Right atrium auricular region (tissue), 2 donors: ENCODE results near the gene PSMB10. TPM values are rescaled to one million over a fixed set of nuclear protein-coding genes. Genes with fewer than 3 reads are reported as not detected.

Experiments
- DNase-seq: peaks from one replicate; pipeline ENCODE4 v3.0.0-alpha.2; 2019; ENCODE audit warnings: low spot score
- H3K27ac ChIP-seq, 2 donors: fragments of 200-600 bp; sonication (generic); 1 replicate in 1 of 2; 2 replicates in 1 of 2; pipeline ENCODE4 v1.5.1; 2016 to 2019
- H3K27me3 ChIP-seq, 2 donors: fragments of 200-600 bp; sonication (generic); one replicate each; pipeline versions ENCODE4 v1.5.1 to v1.6.0; 2017 to 2019
- H3K36me3 ChIP-seq: fragments of 200-600 bp; sonication (generic); one replicate; pipeline ENCODE4 v1.5.1; 2016
- H3K4me1 ChIP-seq, 2 donors: fragments of 200-600 bp; sonication (generic); one replicate each; pipeline versions ENCODE4 v1.5.1 to v1.6.0; 2017 to 2019
- H3K4me3 ChIP-seq, 2 donors: fragments of 200-600 bp; sonication (generic); 1 replicate in 1 of 2; 2 replicates in 1 of 2; pipeline ENCODE4 v1.5.1; 2017 to 2019; ENCODE audit warnings: mild to moderate bottlenecking in 1 of 2, moderate library complexity in 1 of 2
- H3K9me3 ChIP-seq, 2 donors: fragments of 200-600 bp; sonication (generic); one replicate each; pipeline ENCODE4 v1.5.1; 2019
- total RNA-seq, 2 donors: library from RNA; depleted of rRNA; stranded (reverse); fragments of >200 nt; gene quantifications; one replicate each; pipeline ENCODE4 v1.1.0, GENCODE V29; 2016
- TF ChIP-seq, protein P1 (sequence below), 2 donors: fragments of 200-600 bp; sonication (generic); IDR thresholded peaks; one replicate each; pipeline ENCODE4 v1.5.1; 2019; ENCODE audit warnings: antibody characterized with exemption in 2 of 2

PSMB10 gene
- total RNA-seq, 2 donors from 2014 or later = 37.3 to 38.4 TPM

GRCh38 chr16:67892899-67893742 is 43.5 kb downstream of the PSMB10 start, which contains the start of gene PSKH1:
TSS of gene PSKH1 (plus strand) at chr16:67893254. CDS start at chr16:67908750, 15,496 bp downstream.
- DNase-seq = peak; percentile 97
- H3K27me3 ChIP-seq = no peaks in the 10 kb centered on the region
- peak within 1 kb of the TSS; percentile 90 to 97 for H3K27ac ChIP-seq
- peaks cover 0 to 39% of the 10 kb centered on the region in 2 donors for H3K4me1 ChIP-seq
- no peaks in the 10 kb centered on the region for H3K9me3 ChIP-seq
- no peaks in the 10 kb centered on the region for H3K36me3 ChIP-seq
- H3K4me3 ChIP-seq = peak within 1 kb of the TSS; percentile 82 to 99
- TF ChIP-seq, protein P1, sequence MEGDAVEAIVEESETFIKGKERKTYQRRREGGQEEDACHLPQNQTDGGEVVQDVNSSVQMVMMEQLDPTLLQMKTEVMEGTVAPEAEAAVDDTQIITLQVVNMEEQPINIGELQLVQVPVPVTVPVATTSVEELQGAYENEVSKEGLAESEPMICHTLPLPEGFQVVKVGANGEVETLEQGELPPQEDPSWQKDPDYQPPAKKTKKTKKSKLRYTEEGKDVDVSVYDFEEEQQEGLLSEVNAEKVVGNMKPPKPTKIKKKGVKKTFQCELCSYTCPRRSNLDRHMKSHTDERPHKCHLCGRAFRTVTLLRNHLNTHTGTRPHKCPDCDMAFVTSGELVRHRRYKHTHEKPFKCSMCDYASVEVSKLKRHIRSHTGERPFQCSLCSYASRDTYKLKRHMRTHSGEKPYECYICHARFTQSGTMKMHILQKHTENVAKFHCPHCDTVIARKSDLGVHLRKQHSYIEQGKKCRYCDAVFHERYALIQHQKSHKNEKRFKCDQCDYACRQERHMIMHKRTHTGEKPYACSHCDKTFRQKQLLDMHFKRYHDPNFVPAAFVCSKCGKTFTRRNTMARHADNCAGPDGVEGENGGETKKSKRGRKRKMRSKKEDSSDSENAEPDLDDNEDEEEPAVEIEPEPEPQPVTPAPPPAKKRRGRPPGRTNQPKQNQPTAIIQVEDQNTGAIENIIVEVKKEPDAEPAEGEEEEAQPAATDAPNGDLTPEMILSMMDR (IDR thresholded peaks at IDR 0.05) = peak in 1 of 2 donors; percentile 10

DNA sequence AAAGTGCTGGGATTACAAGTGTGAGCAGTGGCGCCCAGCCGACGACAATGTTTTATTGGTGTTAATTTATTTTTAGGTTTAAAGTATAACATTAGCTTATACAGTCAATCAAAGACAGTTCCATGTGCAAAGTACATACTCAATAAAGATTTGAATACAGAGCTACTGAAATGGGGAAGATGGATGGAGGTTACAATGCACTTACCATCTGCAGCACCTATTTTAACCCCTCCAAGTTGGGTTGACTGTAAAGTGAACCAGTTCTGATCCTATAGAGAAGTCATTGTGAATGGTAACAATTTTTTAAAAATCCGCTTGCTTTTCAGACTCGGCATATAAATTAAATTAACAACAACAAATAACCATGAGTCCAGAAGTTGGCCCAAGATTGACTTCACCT is 44.3 kb downstream of the PSMB10 start:
- H3K27ac ChIP-seq = peak overlapping the region; percentile 75 to 97
- TF ChIP-seq, protein P1 (IDR thresholded peaks at IDR 0.05) = no peak

DNA sequence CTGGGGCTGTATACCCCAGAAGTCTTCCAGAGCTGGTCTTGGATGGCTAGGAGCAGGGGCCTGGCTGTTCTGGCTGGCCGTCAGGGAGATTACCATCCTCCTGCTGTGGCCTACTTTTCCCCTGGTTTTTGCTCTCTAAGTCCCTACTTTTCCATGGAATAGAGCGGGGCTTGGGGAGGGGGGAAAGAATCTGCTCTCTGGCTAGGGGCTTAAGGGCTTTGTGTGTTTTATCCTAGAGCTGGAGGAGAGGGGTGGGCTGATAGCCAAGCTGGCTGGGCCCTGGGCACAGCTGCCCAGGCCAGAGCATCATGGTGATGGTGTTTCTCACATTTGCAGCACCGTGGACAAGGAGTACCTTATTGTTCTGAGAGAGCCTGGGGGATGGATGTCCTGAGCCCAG is 48.3 kb downstream of the PSMB10 start:
- TF ChIP-seq, protein P1 (IDR thresholded peaks at IDR 0.05) = no peak
- no peak for DNase-seq

More for the DNA sequence above, 44.3 kb downstream of the PSMB10 start:
- Histone ChIP-seq H3K27me3 (no peaks in the 10 kb centered on the region), H3K9me3 (no peaks in the 10 kb centered on the region), H3K36me3 (no peaks in the 10 kb centered on the region), H3K4me3 (peak overlapping the region in 1 of 2 donors; percentile 99), H3K4me1 (peaks cover 0 to 36% of the 10 kb centered on the region in 2 donors)
- no peak for DNase-seq

DNA sequence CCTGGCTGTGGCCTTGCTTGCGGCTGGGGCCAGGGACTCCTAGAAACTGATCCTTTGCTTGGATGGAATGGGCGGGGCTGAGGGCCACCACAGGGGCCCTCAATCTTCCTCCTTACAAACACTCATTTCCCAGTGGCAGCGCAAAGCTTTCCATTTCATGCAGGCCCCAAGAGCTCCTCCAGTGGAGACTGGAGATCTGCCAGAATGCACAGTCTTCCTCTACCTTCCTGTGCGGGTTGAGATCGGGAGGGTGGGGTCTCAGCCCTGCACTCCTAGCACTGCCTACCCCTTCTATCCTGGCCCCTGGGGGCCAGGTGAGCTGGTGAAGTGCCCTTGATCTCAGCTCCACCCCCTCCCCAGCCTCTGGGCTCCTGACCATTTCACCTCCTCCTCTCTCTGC is 50.3 kb downstream of the PSMB10 start:
- TF ChIP-seq, protein P1 (IDR thresholded peaks at IDR 0.05) = no peak
- peaks cover 0 to 37% of the 10 kb centered on the region in 2 donors for H3K4me1 ChIP-seq
- H3K27ac ChIP-seq = no peak overlapping the region
- peaks cover 28% of the 10 kb centered on the region for H3K36me3 ChIP-seq
- no peak for DNase-seq
- H3K27me3 ChIP-seq = no peaks in the 10 kb centered on the region
- no peaks in the 10 kb centered on the region for H3K9me3 ChIP-seq
- H3K4me3 ChIP-seq = no peak overlapping the region

More for the DNA sequence above, 48.3 kb downstream of the PSMB10 start:
- H3K4me3 ChIP-seq = no peak overlapping the region
- H3K27ac ChIP-seq = no peak overlapping the region
- H3K9me3 ChIP-seq = no peaks in the 10 kb centered on the region
- H3K4me1 ChIP-seq = peaks cover 0 to 21% of the 10 kb centered on the region in 2 donors
- H3K36me3 ChIP-seq = peaks cover 9% of the 10 kb centered on the region
- H3K27me3 ChIP-seq = no peaks in the 10 kb centered on the region

DNA sequence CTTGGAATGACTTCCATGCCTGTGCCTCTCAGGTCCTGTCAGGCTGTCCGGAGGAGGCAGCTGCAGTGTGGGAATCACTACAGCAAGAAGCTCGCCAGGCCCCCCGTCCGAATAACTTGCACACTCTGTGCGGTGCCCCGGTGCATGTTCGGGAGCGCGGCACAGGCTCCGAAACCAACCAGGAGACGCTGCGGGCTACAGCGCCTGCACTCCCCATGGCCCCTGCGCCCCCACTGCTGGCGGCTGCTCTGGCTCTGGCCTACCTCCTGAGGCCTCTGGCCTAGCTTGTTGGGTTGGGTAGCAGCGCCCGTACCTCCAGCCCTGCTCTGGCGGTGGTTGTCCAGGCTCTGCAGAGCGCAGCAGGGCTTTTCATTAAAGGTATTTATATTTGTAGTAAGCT is 50.7 kb downstream of the PSMB10 start:
- Histone ChIP-seq H3K4me1 (peaks cover 0 to 37% of the 10 kb centered on the region in 2 donors), H3K9me3 (no peaks in the 10 kb centered on the region), H3K27ac (no peak overlapping the region), H3K4me3 (no peak overlapping the region), H3K27me3 (no peaks in the 10 kb centered on the region), H3K36me3 (peaks cover 32% of the 10 kb centered on the region)
- TF ChIP-seq, protein P1 (IDR thresholded peaks at IDR 0.05) = no peak
- no peak for DNase-seq
